ENCODE measurements around the gene LYPD4. TPM values are rescaled to one million over a fixed set of nuclear protein-coding genes. Genes with fewer than 3 reads are reported as not detected.

Gene LYPD4
- polyA plus RNA-seq, 2 of the 4 experiments (the other 2 are of a cell fraction) = not detected

DNA sequence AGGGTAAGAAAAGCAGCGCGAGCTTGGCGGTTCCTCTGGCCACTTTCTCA is 343 bp upstream of the LYPD4 start, which contains the start of gene DMRTC2 (continued):
- TF ChIP-seq, protein P1, sequence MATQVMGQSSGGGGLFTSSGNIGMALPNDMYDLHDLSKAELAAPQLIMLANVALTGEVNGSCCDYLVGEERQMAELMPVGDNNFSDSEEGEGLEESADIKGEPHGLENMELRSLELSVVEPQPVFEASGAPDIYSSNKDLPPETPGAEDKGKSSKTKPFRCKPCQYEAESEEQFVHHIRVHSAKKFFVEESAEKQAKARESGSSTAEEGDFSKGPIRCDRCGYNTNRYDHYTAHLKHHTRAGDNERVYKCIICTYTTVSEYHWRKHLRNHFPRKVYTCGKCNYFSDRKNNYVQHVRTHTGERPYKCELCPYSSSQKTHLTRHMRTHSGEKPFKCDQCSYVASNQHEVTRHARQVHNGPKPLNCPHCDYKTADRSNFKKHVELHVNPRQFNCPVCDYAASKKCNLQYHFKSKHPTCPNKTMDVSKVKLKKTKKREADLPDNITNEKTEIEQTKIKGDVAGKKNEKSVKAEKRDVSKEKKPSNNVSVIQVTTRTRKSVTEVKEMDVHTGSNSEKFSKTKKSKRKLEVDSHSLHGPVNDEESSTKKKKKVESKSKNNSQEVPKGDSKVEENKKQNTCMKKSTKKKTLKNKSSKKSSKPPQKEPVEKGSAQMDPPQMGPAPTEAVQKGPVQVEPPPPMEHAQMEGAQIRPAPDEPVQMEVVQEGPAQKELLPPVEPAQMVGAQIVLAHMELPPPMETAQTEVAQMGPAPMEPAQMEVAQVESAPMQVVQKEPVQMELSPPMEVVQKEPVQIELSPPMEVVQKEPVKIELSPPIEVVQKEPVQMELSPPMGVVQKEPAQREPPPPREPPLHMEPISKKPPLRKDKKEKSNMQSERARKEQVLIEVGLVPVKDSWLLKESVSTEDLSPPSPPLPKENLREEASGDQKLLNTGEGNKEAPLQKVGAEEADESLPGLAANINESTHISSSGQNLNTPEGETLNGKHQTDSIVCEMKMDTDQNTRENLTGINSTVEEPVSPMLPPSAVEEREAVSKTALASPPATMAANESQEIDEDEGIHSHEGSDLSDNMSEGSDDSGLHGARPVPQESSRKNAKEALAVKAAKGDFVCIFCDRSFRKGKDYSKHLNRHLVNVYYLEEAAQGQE (IDR thresholded peaks at IDR 0.05) = no peak
- no peak for TF ChIP-seq NR3C1 (IDR thresholded peaks at IDR 0.05)
- no peak for TF ChIP-seq CHD4 (IDR thresholded peaks at IDR 0.05; ENCODE audit: borderline replicate concordance)

DNA sequence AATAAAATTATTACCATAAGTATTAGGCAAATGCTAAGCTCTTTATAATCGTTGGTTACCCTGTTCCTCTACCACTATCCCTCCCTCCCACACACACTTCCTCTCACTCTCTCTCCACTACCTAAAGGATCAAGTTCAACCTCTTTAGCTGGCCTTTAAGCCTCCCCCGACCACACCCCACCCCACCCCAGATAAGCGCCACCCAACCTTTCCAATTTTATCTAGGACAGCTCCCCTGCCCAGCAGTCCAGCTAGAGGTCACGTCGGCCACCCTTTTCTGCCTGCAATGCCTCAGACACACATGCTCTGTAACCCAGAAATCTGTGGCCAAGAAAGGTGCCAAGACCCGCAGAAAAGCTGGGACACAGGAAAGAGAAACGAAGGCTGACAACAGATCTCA is 1.1 kb downstream of the LYPD4 start:
- CTCF ChIA-PET = interaction anchor here (0.7 to 3.4 kb wide), 11 partner anchors 8 to 280 kb away, joined by 3 to 15 read pairs (median 7); partner anchors contain the start of genes CEACAM3 and RPS19
- POLR2A ChIA-PET = interaction anchor here (2.3 kb wide), 1 partner anchor 17 kb away, joined by 10 read pairs; the partner anchor contains the start of gene RPS19

DNA sequence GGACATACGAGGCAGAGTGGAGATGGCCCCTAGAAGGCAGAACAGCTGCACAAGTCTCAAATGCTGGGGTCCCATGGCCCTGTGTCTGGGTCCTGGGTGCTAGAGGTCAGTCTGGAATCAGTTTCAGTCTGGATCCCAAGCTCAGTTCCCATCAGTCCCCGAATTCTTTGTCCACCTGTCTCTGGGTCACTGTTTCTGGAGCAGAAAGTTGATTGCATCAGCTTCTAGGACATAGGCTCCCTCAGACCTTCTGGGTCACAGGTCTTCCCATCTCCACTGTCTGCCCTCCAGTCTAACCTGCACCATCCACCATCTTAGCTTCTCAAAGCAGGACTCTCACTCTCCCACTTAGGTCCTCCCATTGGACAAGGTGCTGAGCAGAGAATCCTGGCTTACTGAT is 5.3 kb downstream of the LYPD4 start:
- H3K27ac ChIP-seq = no peak overlapping the region
- no peak for ATAC-seq
- ChIA-PET POLR2A (interaction anchor here (0.9 kb wide), 1 partner anchor 21 kb away, joined by 3 read pairs; the partner anchor contains the start of gene RPS19), CTCF (interaction anchor here (0.9 to 11.2 kb wide), 7 partner anchors 14 to 195 kb away, joined by 3 to 243 read pairs (median 9); partner anchors contain the start of genes CEACAM3 and RPS19)
- no peaks in the 10 kb centered on the region for H3K9me3 ChIP-seq
- no peak for DNase-seq (ENCODE audit: low read depth in 1 of 2, low spot score in 1 of 2)
- H3K4me2 ChIP-seq = no peak overlapping the region
- 5% methylated on average over 2 of the region's 2 CpGs for WGBS (ENCODE audit: missing lambda C conversion rate)
- no peaks in the 10 kb centered on the region for H3K4me1 ChIP-seq
- H3K4me3 ChIP-seq = no peak overlapping the region
- peak; percentile 78 for FAIRE-seq
- TF ChIP-seq RNF2 (IDR thresholded peaks at IDR 0.05; ENCODE audit: borderline replicate concordance, low read depth) = no peak
- TF ChIP-seq HDAC2 (IDR thresholded peaks at IDR 0.05) = no peak
- TF ChIP-seq HOXB13 (CRISPR knock-in tag; IDR thresholded peaks at IDR 0.05; ENCODE audit: low read depth) = no peak

More for the DNA sequence above, 1.1 kb downstream of the LYPD4 start:
- Histone ChIP-seq H3K27ac (no peak overlapping the region), H3K9me3 (no peaks in the 10 kb centered on the region), H3K4me1 (no peaks in the 10 kb centered on the region), H3K4me2 (no peak overlapping the region), H3K4me3 (no peak overlapping the region)
- TF ChIP-seq RARB (CRISPR knock-in tag; IDR thresholded peaks at IDR 0.05) (no peak), ESRRA (IDR thresholded peaks at IDR 0.05; ENCODE audit: borderline replicate concordance, low read length) (no peak), FOSB (CRISPR knock-in tag; IDR thresholded peaks at IDR 0.05) (no peak), SREBF2 (IDR thresholded peaks at IDR 0.05) (no peak), CBX2 (IDR thresholded peaks at IDR 0.05; ENCODE audit: borderline replicate concordance, low read depth) (no peak), FOSL2 (IDR thresholded peaks at IDR 0.05) (no peak), FOSL2 (CRISPR knock-in tag; IDR thresholded peaks at IDR 0.05) (no peak), RFX5 (IDR thresholded peaks at IDR 0.05) (no peak), RCOR1 (IDR thresholded peaks at IDR 0.05; ENCODE audit: low read depth, low read length) (no peak), GATA3 (IDR thresholded peaks at IDR 0.05; ENCODE audit: borderline replicate concordance) (no peak), NPAS2 (CRISPR knock-in tag; IDR thresholded peaks at IDR 0.05; ENCODE audit: borderline replicate concordance) (no peak), MAZ (IDR thresholded peaks at IDR 0.05; ENCODE audit: borderline replicate concordance, low read depth, low read length) (no peak), JUNB (IDR thresholded peaks at IDR 0.05) (no peak), ZNF302 (CRISPR knock-in tag; IDR thresholded peaks at IDR 0.05) (no peak), HOXB5 (CRISPR knock-in tag; IDR thresholded peaks at IDR 0.05) (no peak), KDM1A (IDR thresholded peaks at IDR 0.05; ENCODE audit: low read depth) (no peak)
- TF ChIP-seq, protein P2, sequence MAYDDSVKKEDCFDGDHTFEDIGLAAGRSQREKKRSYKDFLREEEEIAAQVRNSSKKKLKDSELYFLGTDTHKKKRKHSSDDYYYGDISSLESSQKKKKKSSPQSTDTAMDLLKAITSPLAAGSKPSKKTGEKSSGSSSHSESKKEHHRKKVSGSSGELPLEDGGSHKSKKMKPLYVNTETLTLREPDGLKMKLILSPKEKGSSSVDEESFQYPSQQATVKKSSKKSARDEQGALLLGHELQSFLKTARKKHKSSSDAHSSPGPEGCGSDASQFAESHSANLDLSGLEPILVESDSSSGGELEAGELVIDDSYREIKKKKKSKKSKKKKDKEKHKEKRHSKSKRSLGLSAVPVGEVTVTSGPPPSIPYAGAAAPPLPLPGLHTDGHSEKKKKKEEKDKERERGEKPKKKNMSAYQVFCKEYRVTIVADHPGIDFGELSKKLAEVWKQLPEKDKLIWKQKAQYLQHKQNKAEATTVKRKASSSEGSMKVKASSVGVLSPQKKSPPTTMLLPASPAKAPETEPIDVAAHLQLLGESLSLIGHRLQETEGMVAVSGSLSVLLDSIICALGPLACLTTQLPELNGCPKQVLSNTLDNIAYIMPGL (CRISPR knock-in tag; IDR thresholded peaks at IDR 0.05; ENCODE audit: borderline replicate concordance) = no peak
- TF ChIP-seq, protein P3, sequence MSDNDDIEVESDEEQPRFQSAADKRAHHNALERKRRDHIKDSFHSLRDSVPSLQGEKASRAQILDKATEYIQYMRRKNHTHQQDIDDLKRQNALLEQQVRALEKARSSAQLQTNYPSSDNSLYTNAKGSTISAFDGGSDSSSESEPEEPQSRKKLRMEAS (IDR thresholded peaks at IDR 0.05) = no peak
- TF ChIP-seq, protein P4, sequence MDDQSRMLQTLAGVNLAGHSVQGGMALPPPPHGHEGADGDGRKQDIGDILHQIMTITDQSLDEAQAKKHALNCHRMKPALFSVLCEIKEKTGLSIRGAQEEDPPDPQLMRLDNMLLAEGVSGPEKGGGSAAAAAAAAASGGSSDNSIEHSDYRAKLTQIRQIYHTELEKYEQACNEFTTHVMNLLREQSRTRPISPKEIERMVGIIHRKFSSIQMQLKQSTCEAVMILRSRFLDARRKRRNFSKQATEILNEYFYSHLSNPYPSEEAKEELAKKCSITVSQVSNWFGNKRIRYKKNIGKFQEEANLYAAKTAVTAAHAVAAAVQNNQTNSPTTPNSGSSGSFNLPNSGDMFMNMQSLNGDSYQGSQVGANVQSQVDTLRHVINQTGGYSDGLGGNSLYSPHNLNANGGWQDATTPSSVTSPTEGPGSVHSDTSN (IDR thresholded peaks at IDR 0.05) = no peak
- FAIRE-seq (no peak), DNase-seq (ENCODE audit: low read depth in 1 of 2, low spot score in 1 of 2) (no peak), ATAC-seq (no peak)
- 37% methylated on average over 7 of the region's 7 CpGs for WGBS (ENCODE audit: missing lambda C conversion rate)
